Activated T-cell treated with anti-CD3 and anti-CD28 coated beads, Interleukin-2, amount 50 U/mL, for 72 hours (primary cell): ENCODE measurements around the gene MAPK1IP1L. TPM values are rescaled to one million over a fixed set of nuclear protein-coding genes. Genes with fewer than 3 reads are reported as not detected.

Experiments
- ATAC-seq, 2 donors: fragments of 150-1000 bp; cut with Tn5 transposase; replicated peaks in 1 of 2; 2 replicates each; pipeline ENCODE4 v1.10.0; 2021; ENCODE audit warnings: moderate library complexity in 2 of 2, mild to moderate bottlenecking in 1 of 2
- DNase-seq, 2 donors: peaks; one replicate each; pipeline ENCODE4 v3.0.0; 2021 to 2022; ENCODE audit warnings: mixed read lengths in 1 of 2
- H3K27ac Mint-ChIP-seq: one replicate; pipeline ENCODE4 v1.8.0; 2022; ENCODE audit warnings: mild to moderate bottlenecking, moderate library complexity, mixed read lengths
- H3K27me3 Mint-ChIP-seq: one replicate; pipeline ENCODE4 v1.8.0; 2022; ENCODE audit warnings: low read depth, mixed read lengths
- H3K36me3 Mint-ChIP-seq, 2 donors: one replicate each; pipeline ENCODE4 v1.8.0; 2022; ENCODE audit warnings: mixed read lengths in 2 of 2, mild to moderate bottlenecking in 1 of 2; ENCODE audit not compliant: insufficient read depth in 2 of 2
- H3K4me1 Mint-ChIP-seq: one replicate; pipeline ENCODE4 v1.8.0; 2022; ENCODE audit warnings: low read depth, mixed read lengths
- H3K4me3 Mint-ChIP-seq, 2 donors: one replicate each; pipeline ENCODE4 v1.8.0; 2022; ENCODE audit warnings: mild to moderate bottlenecking in 2 of 2, mixed read lengths in 2 of 2, moderate library complexity in 2 of 2
- H3K9me3 Mint-ChIP-seq, 2 donors: one replicate each; pipeline ENCODE4 v1.8.0; 2022; ENCODE audit warnings: mixed read lengths in 2 of 2
- total RNA-seq, 2 donors: library from RNA; stranded (reverse); gene quantifications; one replicate each; pipeline ENCODE4 v1.2.3, GENCODE V29; 2022

MAPK1IP1L gene
- total RNA-seq, 2 donors from 2014 or later = 90.9 to 91.4 TPM

DNA sequence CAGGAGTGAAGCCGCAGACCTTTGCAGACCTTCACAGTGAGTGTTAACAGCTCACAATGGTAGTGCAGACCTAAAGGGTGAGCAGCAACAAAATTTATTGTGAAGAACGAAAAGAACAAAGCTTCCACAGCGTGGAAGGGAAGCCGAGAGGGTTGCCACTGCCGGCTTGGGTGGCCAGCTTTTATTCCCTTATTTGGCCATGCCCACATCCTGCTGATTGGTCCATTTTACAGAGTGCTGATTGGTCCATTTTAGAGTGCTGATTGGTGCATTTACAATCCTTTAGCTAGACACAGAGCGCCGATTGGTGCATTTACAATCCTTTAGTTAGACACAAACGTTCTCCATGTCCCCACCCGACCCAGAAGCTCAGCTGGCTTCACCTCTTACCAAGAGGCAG is 35.5 kb downstream of the MAPK1IP1L start:
- H3K9me3 Mint-ChIP-seq = no peaks in the 10 kb centered on the region

DNA sequence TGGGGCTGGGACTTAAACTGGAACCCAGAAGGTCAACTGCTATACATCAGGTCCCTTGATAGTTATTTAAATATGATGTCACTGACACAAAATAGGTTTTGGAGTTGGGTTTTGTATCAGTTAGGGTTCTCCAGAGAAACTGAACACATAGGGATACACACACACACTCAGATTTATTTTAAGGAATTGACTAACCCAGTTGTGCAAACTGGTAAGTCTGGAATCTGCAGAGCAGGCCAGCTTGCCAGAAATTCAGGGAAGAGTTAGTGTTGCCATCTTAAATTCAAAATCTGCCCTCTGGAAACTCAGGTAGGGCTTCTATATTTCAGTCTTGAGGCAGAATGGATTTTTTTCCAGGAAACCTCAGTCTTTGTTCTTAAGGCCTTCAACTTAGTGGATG is 36.9 kb downstream of the MAPK1IP1L start:
- H3K4me1 Mint-ChIP-seq = no peaks in the 10 kb centered on the region
- no peak for ATAC-seq
- H3K27me3 Mint-ChIP-seq = no peaks in the 10 kb centered on the region
- no peak overlapping the region for H3K4me3 Mint-ChIP-seq
- no peak overlapping the region for H3K27ac Mint-ChIP-seq
- DNase-seq = no peak
- H3K9me3 Mint-ChIP-seq = no peaks in the 10 kb centered on the region
- H3K36me3 Mint-ChIP-seq = no peaks in the 10 kb centered on the region

More for the DNA sequence above, 35.5 kb downstream of the MAPK1IP1L start:
- DNase-seq (no peak), ATAC-seq (no peak)
- no peaks in the 10 kb centered on the region for H3K36me3 Mint-ChIP-seq
- no peak overlapping the region for H3K4me3 Mint-ChIP-seq
- no peak overlapping the region for H3K27ac Mint-ChIP-seq
- no peaks in the 10 kb centered on the region for H3K27me3 Mint-ChIP-seq
- no peaks in the 10 kb centered on the region for H3K4me1 Mint-ChIP-seq

DNA sequence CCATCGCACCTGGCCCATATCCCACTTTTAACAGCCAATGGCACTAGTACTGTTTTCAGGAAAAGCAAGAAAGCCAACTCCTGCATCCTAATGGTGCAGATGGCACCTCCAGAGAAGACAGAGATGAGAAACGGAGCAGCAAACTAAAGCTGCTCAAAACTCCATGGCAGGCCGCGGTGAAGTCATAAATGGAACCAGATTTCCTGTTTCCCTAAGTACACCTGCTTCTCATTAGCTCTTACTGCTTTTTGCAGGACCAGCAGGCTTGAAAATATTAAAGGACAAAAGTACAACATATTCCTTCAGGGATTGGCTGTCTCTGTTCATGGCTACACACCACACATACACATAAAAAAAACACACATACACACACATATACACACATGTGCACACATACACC is 40.9 kb downstream of the MAPK1IP1L start:
- no peak for DNase-seq
- no peaks in the 10 kb centered on the region for H3K36me3 Mint-ChIP-seq
- H3K27me3 Mint-ChIP-seq = no peaks in the 10 kb centered on the region
- no peaks in the 10 kb centered on the region for H3K9me3 Mint-ChIP-seq
- H3K4me3 Mint-ChIP-seq = no peak overlapping the region
- H3K4me1 Mint-ChIP-seq = peaks cover 6% of the 10 kb centered on the region
- no peak overlapping the region for H3K27ac Mint-ChIP-seq
- ATAC-seq = no peak

DNA sequence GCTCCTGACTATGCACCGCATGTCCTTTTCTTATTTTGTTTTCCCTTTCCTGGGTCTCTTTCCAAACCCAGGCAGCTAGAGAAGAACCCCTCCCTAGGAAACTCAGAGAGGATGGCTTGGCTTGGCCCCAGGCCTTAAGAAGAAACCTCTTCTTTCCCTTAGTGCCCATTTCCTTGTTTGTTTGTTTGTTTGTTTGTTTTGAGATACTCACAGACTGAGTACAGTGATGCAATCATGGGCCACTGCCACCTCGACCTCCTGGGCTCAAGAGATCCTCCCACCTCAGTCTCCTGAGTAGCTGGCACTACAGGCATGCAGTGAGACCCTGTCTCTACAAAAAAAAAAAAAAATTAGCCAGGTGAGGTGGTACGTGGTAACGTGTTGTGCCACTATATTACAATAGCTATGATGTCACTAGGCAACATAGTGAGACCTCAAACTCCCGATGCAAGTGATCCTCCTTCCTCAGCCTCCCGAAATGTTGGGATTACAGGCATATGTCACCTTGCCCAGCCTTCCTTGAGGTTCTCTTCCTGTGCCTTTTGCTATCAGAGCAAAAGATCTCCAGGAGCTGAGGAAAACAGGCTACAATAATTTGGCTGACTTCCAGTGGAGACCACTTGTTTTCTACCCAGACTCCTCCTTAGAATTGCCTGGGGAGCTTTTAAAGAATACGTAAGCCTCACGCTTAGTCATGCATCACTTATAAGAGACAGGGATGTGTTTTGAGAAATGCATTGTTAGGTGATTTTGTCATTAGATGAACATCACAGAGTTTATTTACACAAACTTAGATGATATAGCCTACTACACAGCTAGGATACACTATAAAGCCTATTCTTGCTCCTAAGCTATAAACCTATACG is 43.1 kb downstream of the MAPK1IP1L start:
- Mint-ChIP-seq H3K27ac (no peak overlapping the region), H3K27me3 (no peaks in the 10 kb centered on the region), H3K4me3 (no peak overlapping the region), H3K4me1 (peaks cover 25% of the 10 kb centered on the region), H3K36me3 (peaks cover 0 to 1% of the 10 kb centered on the region in 2 donors), H3K9me3 (no peaks in the 10 kb centered on the region)
- no peak for ATAC-seq
- no peak for DNase-seq

DNA sequence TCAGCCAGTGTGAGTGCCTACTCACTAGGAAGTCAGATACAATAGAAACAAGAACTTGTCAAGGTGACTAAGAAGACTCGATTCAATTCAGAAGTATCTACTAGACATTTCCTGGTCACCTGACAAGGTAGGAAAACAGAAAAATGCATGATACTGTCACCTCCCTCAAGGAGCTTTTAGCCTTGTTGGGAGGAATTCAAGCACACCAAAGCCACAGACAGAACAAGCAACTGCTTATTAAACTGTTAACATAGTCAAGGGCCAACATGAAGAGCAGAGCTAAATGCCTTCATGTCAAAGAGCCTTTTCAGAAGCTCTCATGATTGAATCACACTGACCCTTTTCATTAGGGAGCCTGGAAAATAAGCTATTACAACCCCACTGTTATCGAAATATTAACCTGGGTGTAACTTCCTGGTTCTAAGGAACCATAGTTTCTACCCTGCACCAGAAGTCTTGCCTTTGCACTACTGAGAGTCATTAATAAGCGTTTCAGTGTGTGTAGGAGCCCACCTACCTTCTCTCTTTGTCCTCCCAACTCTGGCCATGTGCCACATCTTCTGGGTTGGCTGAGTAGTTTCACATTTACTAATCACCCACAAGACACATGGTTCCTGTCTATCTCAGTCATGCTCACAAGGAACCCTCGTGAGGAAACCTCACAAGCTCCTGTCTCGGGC is 46.6 kb downstream of the MAPK1IP1L start:
- Mint-ChIP-seq H3K4me1 (peaks cover 43% of the 10 kb centered on the region), H3K9me3 (no peaks in the 10 kb centered on the region), H3K27ac (peak overlapping the region; percentile 49), H3K27me3 (no peaks in the 10 kb centered on the region), H3K36me3 (peaks cover 0 to 1% of the 10 kb centered on the region in 2 donors), H3K4me3 (peak overlapping the region; percentile 51 to 59)
- DNase-seq (peak; percentile 78 to 81), ATAC-seq (peak; percentile 78 to 80)

DNA sequence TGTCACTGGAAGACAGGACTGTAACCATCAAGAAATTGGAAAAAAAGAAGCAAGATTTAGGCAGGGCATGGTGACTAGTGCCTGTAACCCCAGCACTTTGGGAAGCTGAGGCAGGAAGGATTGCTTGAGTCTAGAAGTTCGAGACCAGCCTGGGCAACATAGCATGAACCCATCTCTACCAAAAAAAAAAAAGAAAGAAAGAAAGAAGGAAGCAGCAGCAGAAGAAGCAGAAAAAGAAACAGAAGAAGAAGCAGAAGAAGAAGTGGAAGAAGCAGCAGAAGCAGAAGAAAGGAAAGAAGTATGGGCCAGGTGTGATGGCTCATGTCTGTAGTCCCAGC is 47.1 kb downstream of the MAPK1IP1L start:
- Mint-ChIP-seq H3K27ac (peak overlapping the region; percentile 49), H3K36me3 (peaks cover 0 to 1% of the 10 kb centered on the region in 2 donors), H3K4me1 (peaks cover 48% of the 10 kb centered on the region), H3K9me3 (no peaks in the 10 kb centered on the region), H3K27me3 (no peaks in the 10 kb centered on the region), H3K4me3 (peak overlapping the region; percentile 51 to 59)
- ATAC-seq (no peak), DNase-seq (no peak)

DNA sequence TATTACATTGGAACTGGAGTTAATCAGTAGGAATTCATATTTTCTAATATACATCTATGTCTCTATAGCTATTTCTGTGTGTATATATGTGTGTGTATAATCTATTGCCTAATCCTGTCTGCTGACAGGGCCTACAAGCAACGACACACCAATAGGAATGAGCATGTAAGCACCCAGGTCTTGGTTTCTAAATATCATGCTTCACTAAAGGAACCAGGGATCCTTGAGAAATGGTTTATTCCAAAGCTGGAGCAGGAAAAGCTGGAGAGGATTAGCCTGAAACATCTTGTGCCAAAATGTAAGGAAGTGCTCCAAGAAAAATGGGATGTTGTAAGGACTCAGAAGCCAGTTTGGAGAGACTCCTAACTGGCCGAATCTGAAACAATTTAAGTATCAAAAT is 48.3 kb downstream of the MAPK1IP1L start:
- Mint-ChIP-seq H3K9me3 (no peaks in the 10 kb centered on the region), H3K4me3 (no peak overlapping the region), H3K27ac (no peak overlapping the region), H3K36me3 (peaks cover 5 to 6% of the 10 kb centered on the region in 2 donors), H3K27me3 (no peaks in the 10 kb centered on the region), H3K4me1 (peaks cover 56% of the 10 kb centered on the region)
- no peak for ATAC-seq
- no peak for DNase-seq

DNA sequence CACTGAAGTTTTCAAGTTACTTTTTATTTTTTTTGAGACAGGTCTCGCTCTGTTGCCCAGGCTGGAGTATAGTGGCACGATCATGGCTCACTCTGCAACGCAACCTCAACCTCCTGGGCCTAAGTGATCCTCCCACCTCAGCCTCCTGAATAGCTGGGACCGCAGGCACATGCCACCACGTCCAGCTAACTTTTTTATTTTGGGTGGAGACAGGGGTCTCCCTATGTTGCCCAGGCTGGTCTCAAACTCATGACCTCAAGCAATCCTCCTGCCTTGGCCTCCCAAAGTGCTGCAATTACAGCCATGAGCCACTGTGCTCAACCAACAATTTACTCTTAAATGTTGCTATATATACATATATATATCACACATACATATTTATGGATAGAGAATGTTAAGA is 50.3 kb downstream of the MAPK1IP1L start:
- Mint-ChIP-seq H3K27me3 (no peaks in the 10 kb centered on the region), H3K27ac (no peak overlapping the region), H3K36me3 (peaks cover 6 to 8% of the 10 kb centered on the region in 2 donors), H3K9me3 (no peaks in the 10 kb centered on the region), H3K4me3 (peak overlapping the region in 1 of 2 donors; percentile 98), H3K4me1 (peaks cover 56% of the 10 kb centered on the region)
- ATAC-seq (no peak), DNase-seq (no peak)

DNA sequence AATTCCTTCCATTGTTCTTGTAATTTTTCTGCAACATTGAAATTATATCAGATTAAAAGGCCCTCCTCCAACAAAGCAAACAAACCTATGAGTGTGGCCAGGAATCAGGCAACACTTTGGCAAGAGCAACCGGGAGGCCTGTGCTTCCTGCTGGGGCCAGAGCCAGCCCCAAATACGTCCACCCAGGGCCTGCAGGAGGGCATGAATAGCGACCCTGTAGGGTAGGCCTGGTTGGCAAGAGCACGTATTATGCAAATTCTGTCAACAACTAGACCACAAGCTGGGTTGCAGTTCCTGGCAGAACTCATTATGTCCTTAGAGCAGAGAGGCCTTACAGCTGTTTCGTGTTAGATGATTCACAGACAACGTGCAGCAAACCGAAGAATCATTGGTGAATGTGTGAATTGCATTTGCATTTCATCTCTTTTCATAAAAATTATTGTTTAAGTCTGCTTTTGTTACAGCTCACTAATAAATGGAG is 50.7 kb downstream of the MAPK1IP1L start:
- peak; percentile 73 to 74 for ATAC-seq
- Mint-ChIP-seq H3K27ac (peak overlapping the region; percentile 95), H3K4me1 (peaks cover 52% of the 10 kb centered on the region), H3K36me3 (peaks cover 6 to 8% of the 10 kb centered on the region in 2 donors), H3K4me3 (peak overlapping the region; percentile 87 to 98), H3K27me3 (no peaks in the 10 kb centered on the region), H3K9me3 (no peaks in the 10 kb centered on the region)
- peak; percentile 64 to 71 for DNase-seq

DNA sequence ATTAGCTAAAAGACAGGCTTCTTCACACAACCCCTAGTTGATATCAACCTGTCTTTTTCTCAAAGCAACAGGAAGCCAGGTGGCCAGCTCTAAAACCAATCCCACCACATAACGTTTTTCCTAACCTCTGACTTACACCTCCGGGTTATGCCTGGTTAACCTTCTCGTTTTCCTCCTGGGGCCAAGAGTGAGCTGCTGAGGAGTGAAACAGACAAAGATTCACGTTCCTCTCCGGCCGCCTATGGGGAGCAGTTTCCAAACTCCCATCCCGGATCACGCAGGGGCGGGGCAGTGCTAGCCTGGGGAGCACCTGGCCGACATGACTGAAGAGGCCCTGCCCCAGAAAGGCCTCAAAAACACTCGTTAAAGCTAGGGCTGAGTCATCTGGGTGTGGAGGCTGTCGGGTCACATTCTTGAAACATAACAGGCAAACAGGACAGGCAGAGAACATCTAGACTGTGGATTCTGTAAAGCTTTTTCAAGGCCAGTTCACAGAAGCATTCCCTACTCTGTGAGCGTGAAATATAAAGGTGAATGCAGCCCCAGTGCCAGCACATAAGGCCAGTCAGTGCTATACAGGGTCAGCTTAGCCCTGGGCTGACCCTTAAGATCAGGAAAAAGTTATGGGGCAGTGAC is 51.7 kb downstream of the MAPK1IP1L start:
- Mint-ChIP-seq H3K4me3 (peak overlapping the region; percentile 87 to 98), H3K4me1 (peaks cover 51% of the 10 kb centered on the region), H3K27ac (peak overlapping the region; percentile 95), H3K27me3 (no peaks in the 10 kb centered on the region), H3K36me3 (peaks cover 6 to 8% of the 10 kb centered on the region in 2 donors), H3K9me3 (no peaks in the 10 kb centered on the region)
- ATAC-seq (peak; percentile 62 to 66), DNase-seq (peak; percentile 70 to 71)

DNA sequence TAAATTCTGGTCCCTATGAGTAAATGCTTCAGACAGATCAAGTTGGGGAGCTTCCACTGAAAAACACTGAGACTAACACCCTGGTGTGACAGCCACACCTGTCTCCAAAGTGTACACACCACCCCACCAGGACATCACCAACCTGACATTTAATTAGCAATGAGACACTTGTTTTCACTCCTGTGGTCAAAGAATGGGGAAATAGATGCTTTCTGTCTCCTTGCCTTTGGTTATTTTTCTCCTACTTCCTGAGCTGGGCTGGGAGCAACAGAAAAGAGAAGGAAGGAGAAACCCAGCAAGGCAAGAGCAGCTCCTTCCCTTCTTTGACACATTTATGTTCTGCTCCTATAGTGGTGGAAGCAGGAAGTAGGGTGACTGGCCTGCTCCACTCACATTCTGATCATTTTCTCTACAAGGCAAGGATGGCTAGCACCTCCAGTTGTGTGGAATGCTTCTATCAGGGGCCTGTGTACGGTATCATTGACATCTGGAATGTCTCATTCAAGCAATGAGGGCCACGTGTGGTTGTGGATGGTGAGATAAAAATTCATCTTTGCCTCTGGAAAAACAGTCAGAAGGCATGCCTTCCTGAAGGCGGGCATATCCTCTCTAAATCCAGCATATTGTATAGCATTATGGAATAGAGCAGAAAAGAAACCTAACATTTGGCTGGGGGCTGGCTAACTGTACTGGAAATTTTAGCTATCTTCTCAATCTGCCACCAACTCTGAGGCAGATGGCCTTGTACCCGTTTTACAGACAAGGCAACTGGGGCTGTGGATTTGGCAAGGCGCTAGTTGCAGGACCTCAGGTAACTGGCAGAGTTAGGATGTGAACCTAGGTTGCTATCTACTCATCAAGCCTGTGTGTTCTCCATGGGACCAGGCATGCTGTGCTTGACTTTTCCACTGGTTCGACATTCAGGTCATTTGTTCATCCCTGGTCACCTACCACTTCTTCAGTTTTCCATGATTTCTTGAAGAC is 52.8 kb downstream of the MAPK1IP1L start:
- Mint-ChIP-seq H3K27ac (peak overlapping the region; percentile 1), H3K4me3 (peak overlapping the region in 1 of 2 donors; percentile 98), H3K36me3 (peaks cover 5 to 8% of the 10 kb centered on the region in 2 donors), H3K4me1 (peaks cover 54% of the 10 kb centered on the region), H3K9me3 (no peaks in the 10 kb centered on the region), H3K27me3 (no peaks in the 10 kb centered on the region)
- no peak for ATAC-seq
- DNase-seq = no peak

DNA sequence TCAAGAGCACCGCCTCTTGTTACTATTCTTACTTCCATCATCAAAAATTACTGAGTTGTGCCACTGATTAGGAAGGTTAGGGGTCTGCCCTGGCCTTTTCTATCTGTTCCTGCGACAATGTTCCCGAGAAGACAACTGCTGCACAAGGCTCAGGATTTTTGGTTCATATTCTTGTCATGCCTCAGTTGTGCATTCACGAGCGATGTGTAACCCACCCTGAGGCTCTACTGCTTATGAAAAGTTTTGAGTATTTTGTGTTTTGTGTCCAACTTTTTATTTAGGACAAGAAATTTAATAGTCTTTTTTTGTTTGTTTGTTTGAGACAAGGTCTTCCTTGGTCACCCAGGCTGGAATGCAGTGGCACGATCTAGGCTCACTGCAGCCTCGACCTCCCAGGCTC is 54.5 kb downstream of the MAPK1IP1L start:
- Mint-ChIP-seq H3K27ac (peak overlapping the region; percentile 72), H3K27me3 (no peaks in the 10 kb centered on the region), H3K4me1 (peaks cover 48% of the 10 kb centered on the region), H3K9me3 (no peaks in the 10 kb centered on the region), H3K4me3 (no peak overlapping the region), H3K36me3 (peaks cover 5 to 8% of the 10 kb centered on the region in 2 donors)
- ATAC-seq = no peak
- no peak for DNase-seq
